ENCODE data around the gene LAMA2. TPM values are rescaled to one million over a fixed set of nuclear protein-coding genes. Genes with fewer than 3 reads are reported as not detected.

The LAMA2 gene
- polyA plus RNA-seq, 1 of the 3 experiments (the other 2 are of a cell fraction): 0.92 TPM

DNA sequence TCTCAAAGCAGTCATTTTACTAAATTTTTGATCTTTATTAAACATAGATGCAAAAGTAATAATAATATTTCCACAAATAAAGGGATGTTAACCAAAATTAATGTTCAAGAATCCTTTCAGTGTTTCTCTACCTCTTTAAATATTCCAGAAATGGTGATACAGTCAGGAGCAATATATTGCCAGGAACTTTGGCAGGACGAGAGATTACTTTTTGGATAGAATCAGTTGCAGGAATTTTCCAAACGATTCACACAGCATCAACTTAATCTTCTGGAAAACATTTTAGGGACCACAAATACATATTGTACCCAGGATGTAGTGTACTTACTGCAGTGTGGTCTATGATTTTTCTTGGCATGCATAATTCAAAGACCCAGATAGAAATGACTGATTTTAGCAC is 125.7 kb downstream of the LAMA2 start:
- Histone ChIP-seq H4K20me1 (ENCODE audit: insufficient read depth) (no peaks in the 10 kb centered on the region), H2AFZ (ENCODE audit: low read depth) (no peak overlapping the region), H3K79me2 (ENCODE audit: insufficient read depth) (no peaks in the 10 kb centered on the region), H3K4me3 (ENCODE audit: low read depth in 2 of 2, low read length in 1 of 2) (no peak overlapping the region), H3K9me3 (no peaks in the 10 kb centered on the region), H3K27me3 (ENCODE audit: insufficient read depth) (no peaks in the 10 kb centered on the region), H3K9ac (no peak overlapping the region), H3K27ac (ENCODE audit: low read depth in 2 of 2, low read length in 1 of 2) (no peak overlapping the region), H3F3A (replicated peaks; ENCODE audit: insufficient read depth) (no peaks in the 10 kb centered on the region), H3K4me1 (ENCODE audit: control insufficient read depth in 1 of 2, insufficient read depth in 2 of 2, low read depth in 1 of 2, low read length in 1 of 2) (no peaks in the 10 kb centered on the region), H3K4me2 (no peak overlapping the region), H3K36me3 (replicated peaks in 1 of 2; ENCODE audit: control insufficient read depth in 1 of 2, insufficient read depth in 2 of 2, low read length in 1 of 2) (no peaks in the 10 kb centered on the region), H3K9me2 (no peaks in the 10 kb centered on the region)
- CTCF ChIA-PET: interaction anchor here (1.0 kb wide), 1 partner anchor 53 kb away, joined by 3 read pairs; no protein-coding TSS in a partner anchor
- no peak for TF ChIP-seq FOXJ3 (CRISPR knock-in tag; IDR thresholded peaks at IDR 0.05)
- TF ChIP-seq, protein P1, sequence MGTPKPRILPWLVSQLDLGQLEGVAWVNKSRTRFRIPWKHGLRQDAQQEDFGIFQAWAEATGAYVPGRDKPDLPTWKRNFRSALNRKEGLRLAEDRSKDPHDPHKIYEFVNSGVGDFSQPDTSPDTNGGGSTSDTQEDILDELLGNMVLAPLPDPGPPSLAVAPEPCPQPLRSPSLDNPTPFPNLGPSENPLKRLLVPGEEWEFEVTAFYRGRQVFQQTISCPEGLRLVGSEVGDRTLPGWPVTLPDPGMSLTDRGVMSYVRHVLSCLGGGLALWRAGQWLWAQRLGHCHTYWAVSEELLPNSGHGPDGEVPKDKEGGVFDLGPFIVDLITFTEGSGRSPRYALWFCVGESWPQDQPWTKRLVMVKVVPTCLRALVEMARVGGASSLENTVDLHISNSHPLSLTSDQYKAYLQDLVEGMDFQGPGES (IDR thresholded peaks at IDR 0.05; ENCODE audit: low read depth, low read length): no peak
- no peak for TF ChIP-seq RFX5 (IDR thresholded peaks at IDR 0.05; ENCODE audit: low read length)
- no peak for TF ChIP-seq MAX (IDR thresholded peaks at IDR 0.05; ENCODE audit: low read depth)
- WGBS (ENCODE audit: low lambda C conversion rate): 0% methylated on average over 2 of the region's 2 CpGs
- POLR2A ChIA-PET: no interaction called here
- DNase-seq: no peak

DNA sequence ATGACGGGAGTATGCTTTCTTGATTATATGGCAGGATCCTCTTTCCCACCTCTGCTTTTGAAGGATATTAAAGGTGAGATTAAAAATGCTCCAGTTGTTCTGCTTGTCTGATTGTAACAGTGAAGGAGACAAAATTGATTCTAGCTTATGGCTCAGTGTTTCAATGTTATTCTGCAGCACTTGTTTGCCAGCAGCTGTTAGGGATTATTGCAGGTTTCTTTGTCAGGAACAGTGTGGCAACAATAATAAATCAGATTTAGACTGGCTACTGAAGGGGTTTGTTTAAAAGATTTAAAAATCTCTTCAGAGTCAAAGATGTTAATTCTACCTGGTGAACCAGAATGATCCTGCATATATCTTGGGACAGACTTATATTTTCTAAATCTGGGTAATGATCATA is 126.9 kb downstream of the LAMA2 start:
- ChIA-PET CTCF (no interaction called here), POLR2A (no interaction called here)
- Histone ChIP-seq H3K4me3 (ENCODE audit: low read depth in 2 of 2, low read length in 1 of 2) (no peak overlapping the region), H3K4me2 (no peak overlapping the region), H3K9me2 (no peaks in the 10 kb centered on the region), H3F3A (replicated peaks; ENCODE audit: insufficient read depth) (no peaks in the 10 kb centered on the region), H3K79me2 (ENCODE audit: insufficient read depth) (no peaks in the 10 kb centered on the region), H3K27me3 (ENCODE audit: insufficient read depth) (no peaks in the 10 kb centered on the region), H3K9me3 (no peaks in the 10 kb centered on the region), H3K36me3 (replicated peaks in 1 of 2; ENCODE audit: control insufficient read depth in 1 of 2, insufficient read depth in 2 of 2, low read length in 1 of 2) (no peaks in the 10 kb centered on the region), H3K4me1 (ENCODE audit: control insufficient read depth in 1 of 2, insufficient read depth in 2 of 2, low read depth in 1 of 2, low read length in 1 of 2) (no peaks in the 10 kb centered on the region), H2AFZ (ENCODE audit: low read depth) (no peak overlapping the region), H4K20me1 (ENCODE audit: insufficient read depth) (no peaks in the 10 kb centered on the region), H3K27ac (ENCODE audit: low read depth in 2 of 2, low read length in 1 of 2) (no peak overlapping the region), H3K9ac (no peak overlapping the region)
- TF ChIP-seq YY1 (IDR thresholded peaks at IDR 0.05; ENCODE audit: low read depth): no peak
- TF ChIP-seq, protein P1 (IDR thresholded peaks at IDR 0.05; ENCODE audit: low read depth, low read length): no peak
- no peak for TF ChIP-seq CHD2 (IDR thresholded peaks at IDR 0.05; ENCODE audit: low read length, partially characterized antibody)
- TF ChIP-seq SIN3A (IDR thresholded peaks at IDR 0.05; ENCODE audit: borderline replicate concordance, low read depth, low read length): no peak
- TF ChIP-seq RXRA (IDR thresholded peaks at IDR 0.05; ENCODE audit: borderline replicate concordance, low read depth): no peak
- no peak for TF ChIP-seq EP300 (IDR thresholded peaks at IDR 0.05; ENCODE audit: borderline replicate concordance in 1 of 2, low read depth in 1 of 2, low read length in 1 of 2)
- no peak for TF ChIP-seq PBX3 (IDR thresholded peaks at IDR 0.05)
- TF ChIP-seq TEAD4 (IDR thresholded peaks at IDR 0.05; ENCODE audit: borderline replicate concordance, insufficient read depth): no peak
- TF ChIP-seq FOXJ3 (CRISPR knock-in tag; IDR thresholded peaks at IDR 0.05): no peak
- no peak for TF ChIP-seq EZH2phosphoT487 (IDR thresholded peaks at IDR 0.05; ENCODE audit: borderline replicate concordance, low read depth)
- no peak for TF ChIP-seq REST (IDR thresholded peaks at IDR 0.05; ENCODE audit: low read depth, low read length)
- TF ChIP-seq MXI1 (IDR thresholded peaks at IDR 0.05; ENCODE audit: low read depth, low read length): no peak
- TF ChIP-seq TCF12 (IDR thresholded peaks at IDR 0.05): no peak
- TF ChIP-seq FOSL2 (IDR thresholded peaks at IDR 0.05; ENCODE audit: borderline replicate concordance, low read depth): no peak
- TF ChIP-seq RAD21 (IDR thresholded peaks at IDR 0.05; ENCODE audit: low read length): no peak
- no peak for TF ChIP-seq RFX5 (IDR thresholded peaks at IDR 0.05; ENCODE audit: low read length)
- WGBS (ENCODE audit: low lambda C conversion rate): 9% methylated on average over 1 of the region's 1 CpG
- DNase-seq: no peak

Measured in SK-N-SH (cell line).